GM18526 (cell line): Measurements from ENCODE around the gene NDUFAF8.

Experiments used
- POLR2A ChIP-seq: IDR thresholded peaks from 3 replicates; pipeline ENCODE4 v1.6.1; 2011; ENCODE audit not compliant: insufficient read length; ENCODE audit errors: extremely low read depth

NDUFAF8 gene

DNA sequence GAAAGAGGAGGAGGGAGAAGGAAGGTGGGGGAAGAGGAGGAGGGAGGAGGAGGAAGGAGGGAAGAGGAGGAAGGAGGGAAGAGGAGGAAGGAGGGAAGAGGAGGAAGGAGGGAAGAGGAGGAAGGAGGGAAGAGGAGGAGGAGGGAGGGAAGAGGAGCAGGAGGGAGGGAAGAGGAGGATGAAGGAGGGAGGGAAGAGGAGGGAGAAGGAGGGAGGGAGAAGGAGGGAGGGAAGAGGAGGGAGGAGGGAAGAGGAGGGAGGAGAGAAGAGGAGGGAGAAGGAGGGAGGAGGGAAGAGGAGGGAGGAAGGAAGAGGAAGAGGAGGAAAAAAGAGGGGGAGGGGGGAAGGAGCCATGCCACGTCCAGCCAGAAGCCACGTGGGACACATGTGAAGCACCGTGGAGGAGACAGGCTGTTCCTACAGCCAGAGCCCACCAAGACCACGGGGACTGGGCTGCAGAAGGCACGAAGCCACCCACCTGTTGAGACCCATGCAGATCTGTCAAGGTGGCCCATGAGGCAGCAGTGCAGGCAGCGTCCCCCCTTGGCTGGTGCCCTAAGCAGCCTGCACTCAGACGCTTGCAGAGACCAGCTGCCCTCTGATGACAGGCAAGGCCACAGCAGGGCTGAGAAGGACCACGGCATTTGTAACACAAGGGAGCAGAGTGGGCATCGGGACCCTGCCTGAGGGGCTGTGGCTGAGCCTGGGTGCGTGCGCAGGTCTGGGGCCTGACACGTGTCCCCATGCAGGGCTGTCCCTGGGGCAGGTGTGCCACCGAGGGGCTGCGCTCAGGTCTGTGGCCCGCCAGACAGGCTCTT is 10.3 kb downstream of the NDUFAF8 start:
- TF ChIP-seq POLR2A = no peak

DNA sequence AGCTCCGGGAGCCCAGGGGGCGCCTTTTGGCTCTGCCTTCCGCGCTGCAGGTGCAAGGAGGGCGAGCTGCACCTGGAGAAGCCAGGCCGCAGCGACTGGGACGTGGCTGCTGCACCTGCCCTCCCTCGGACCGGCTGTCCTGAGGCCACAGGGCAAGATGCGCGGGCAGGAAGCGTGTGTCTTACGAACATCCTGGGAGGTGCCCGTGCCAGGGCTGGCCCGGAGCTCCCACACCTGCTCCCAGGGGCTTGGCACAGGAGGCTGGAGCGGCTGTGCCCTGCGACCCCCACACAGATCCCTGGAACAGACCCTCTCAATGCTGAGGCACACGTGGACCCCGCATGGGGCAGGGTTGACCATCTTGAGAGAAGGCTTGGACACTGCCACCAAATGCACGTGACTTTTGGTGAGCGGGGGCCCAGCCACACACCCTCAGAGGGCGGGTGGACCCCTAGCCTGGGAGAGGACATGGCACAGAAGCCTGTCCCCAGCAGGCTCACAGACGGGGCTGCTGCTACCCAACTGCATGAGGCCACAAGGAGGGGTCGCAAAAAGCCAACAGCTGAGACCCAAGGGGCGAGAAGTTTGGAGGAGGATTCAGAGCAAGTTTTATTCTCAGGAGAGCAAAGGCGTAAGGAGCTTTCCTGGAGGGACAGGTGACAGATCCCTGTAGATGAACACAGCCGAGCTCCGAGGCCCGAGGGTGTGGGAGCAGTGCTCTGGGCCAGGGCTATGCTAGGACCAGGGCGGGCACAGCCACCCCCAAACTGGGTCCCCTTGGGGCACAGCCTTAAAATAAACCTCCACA is 11.4 kb downstream of the NDUFAF8 start:
- no peak for TF ChIP-seq POLR2A

DNA sequence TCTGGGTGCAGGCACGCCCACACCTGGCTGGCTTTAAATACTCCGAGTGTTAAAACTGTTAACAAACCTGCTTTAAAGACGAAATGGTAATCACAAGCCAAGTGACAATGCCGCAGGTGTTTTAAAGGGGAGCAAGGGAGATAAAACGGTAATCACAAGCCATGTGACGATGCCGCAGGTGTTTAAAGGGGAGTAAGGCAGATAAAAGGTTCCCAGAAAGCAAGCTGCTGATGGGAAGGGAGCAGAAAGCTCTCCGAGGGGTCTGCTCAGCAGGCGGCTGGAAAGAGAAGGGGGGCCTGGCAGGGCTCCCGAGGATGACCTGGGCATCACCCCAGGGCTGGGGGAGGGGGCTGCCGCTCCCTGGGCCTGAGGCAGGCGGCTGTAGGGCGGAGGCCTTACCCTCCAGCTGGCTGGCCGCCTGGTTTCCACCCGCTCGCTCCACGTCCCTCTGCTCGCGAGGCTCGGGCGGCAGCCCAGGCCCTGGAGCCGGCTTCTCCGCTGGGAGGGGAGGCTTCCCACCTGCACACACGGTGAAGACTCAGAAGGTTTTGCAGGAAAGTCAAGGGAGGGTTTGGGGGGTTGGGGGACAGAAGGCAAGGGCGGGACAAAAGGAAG is 12.1 kb downstream of the NDUFAF8 start:
- TF ChIP-seq POLR2A = no peak

DNA sequence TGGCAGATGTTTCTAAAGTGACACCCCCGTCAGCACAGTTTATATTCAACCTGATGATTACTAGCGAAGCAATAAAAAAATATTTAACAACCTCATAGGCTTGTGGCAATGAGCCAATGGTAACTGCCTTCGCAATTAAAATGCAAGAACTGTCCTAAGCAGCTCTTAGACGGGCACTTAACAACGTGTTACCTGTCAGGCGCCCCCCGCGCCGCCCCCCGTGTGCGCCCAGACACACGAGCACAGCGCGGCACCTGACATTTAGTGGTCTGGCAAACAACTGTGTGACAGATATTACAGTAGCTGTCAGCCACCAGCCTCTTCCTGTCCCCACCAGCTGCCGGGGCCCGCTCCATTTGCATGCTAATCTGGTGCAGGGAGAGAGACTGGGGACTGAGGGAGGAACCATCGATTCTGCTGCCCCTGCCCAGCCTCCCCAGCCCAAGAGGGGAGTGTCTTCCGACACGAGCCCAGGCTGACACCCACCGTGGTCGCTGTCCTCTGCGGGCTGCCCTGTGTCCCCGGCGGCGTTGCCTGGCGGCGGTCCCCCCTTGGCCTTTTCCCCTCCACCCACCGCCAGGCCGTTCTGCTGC is 12.7 kb downstream of the NDUFAF8 start:
- TF ChIP-seq POLR2A = no peak

DNA sequence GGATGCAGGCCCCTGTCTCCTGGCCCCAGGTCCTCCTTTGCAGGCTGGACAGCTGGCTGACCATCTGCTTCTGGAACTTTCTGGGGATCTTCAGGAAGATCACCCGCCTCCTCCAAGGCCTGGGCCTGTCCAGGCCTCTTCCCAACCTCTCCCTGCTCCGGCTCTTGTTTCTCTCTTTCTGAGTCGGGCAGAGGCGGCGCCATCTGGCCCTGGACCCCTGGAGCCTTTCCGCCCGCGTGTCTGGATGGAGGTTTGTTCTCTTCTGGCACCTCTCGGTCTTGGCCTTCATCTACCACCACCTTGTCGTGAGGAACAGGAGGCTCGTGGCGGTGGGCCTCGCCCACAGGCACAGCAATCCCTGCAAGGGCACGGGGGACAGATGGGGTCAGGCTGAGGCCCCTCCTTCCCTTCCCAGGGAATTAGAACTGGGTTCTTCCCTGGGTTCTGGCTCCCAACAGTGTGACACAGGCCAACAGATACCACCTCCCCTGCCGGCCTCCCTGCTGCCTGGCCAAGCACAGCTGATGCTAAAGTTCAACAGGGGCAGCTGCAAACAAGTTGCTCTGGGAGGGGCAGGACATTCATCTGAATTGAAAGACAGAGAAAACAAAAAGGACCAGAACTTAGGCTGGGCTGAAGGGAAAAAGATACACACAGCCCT is 13.3 kb downstream of the NDUFAF8 start:
- TF ChIP-seq POLR2A = no peak

DNA sequence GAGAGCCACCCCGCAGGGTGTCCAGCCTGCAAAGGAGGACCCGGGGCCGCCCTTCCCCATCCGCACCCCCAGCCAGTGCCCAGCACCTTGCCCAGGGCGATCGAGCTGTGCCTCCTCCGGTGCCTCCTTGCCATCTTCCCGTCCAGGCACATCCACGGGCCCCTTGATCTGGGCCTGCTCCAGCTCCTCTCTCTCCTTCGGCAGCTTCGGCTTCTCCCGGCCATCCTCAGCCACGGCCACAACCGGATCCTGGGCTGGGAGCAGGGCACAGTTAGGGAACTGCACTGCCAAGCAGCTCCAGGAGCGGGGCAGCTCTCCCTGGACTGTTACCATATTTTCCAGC is 13.8 kb downstream of the NDUFAF8 start:
- no peak for TF ChIP-seq POLR2A

DNA sequence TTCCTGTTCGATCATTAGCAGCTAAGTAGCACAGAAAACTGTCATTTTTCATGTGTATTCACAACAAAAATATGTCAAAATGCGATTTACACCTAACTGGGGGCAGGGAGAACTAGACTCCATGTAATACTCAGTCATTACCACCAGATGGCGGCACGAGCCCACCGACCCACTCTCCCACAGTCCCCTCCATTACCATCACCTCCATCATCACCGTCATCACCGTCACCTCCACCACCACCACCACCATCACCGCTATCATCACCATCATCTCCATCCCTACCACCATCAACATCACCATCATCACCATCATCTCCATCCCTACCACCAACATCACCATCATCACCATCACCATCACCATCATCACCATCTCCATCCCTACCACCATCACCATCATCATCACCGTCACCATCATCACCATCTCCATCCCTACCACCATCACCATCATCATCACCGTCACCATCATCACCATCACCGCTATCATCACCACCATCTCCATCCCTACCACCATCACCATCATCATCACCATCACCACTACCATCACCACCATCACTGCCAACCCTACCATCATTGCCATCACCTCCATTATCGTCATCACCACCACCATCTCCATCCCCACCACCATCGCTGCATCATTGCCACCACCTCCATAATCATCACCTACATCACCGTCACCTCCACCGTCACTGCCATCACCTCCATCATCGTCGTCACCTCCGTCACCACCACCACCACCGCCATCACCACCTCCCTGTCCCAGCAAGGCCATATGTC is 14.4 kb downstream of the NDUFAF8 start:
- TF ChIP-seq POLR2A = no peak

DNA sequence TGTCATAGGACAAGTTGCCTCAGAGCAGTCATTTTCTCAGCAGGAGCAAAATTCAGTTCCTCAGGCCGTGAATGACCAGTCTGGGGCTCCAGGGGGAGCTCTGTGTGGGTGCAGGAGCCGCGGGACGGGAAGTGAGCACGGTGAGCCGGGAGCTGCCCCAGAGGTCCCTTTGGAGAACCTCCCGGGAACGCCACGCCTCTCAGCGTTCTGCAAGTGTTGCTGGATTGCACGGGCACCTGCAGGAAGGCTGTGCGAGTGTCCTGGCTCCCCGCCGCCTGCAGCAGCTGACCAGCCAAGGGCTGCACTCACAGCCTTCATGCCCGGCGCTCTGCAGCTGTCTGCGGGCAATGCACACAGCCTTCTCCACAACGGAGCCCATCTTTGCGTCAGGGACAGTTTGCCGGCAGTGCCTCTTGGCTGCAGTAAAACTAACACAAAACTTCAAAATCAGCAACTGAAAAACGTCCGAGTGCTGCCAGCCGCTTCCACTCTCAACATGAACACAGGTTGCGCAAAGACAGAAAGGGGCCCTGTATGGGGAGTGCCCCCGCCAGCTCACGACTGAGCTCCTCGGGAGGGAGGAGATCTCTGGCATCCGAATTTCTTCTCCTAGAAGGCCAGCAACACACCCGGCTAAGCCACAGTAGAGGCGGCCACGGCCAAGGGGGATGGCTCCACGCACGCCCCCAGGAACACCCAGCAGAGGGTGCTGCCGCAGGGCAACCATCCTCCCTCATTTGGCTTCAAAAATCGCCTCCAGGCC is 16.0 kb downstream of the NDUFAF8 start:
- no peak for TF ChIP-seq POLR2A

DNA sequence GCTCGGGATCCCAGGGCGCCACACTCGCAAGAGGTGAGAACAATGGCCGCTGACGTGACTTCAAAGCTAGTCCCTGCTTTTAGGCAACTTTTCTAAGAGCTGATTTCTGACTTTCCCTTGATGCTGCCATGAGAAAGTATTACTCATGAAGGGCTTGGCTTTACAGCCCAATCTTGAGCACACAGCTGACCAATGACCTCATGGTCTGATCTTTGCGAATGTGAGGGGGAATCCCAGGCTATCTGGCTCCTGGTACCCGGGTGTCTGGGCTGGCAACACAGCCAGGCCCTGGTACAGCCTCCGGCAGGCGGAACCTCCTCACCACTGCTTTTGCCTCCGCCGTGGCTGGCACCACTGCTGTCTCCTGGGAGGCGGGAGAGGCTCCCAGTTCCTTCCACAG is 17.5 kb downstream of the NDUFAF8 start:
- no peak for TF ChIP-seq POLR2A

DNA sequence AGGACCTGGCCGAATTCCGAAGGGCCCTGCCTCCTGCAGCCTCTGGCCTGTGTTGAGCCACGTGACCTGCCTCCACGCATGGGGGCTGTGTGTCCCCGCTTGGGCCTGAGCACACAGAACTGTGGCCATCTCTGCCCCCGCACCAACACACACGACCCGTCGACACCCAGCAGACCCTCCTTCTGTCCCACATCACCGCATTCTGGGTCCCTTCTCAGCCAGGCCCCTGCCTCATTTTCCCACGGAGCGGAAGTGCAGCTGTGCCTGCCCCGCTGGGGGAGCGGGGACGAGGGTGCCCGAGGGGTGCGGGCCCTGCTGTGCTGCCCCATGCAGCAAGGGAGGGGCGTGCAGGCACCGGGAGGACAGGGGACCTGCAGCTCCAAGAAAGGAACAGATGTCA is 18.4 kb downstream of the NDUFAF8 start:
- no peak for TF ChIP-seq POLR2A

DNA sequence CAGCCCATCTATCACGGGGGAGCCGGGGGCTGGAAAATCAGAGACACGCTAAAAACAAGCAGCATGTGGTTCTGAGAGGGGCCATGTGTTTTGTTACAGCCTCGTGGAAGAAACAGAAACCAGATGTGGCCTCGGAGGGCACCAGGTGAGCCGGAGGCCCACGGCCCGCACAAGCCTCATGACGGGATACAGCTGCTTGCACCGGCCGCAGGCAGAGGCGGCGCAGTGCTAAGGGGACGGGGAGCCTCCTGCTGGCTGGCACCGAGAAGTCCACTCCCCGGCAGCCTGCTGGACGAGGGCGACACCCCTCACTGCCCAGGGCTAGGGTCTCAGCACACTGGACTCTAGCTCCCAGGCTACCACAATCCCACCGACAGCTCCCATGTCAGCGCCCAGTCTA is 19.2 kb downstream of the NDUFAF8 start:
- TF ChIP-seq POLR2A = no peak

DNA sequence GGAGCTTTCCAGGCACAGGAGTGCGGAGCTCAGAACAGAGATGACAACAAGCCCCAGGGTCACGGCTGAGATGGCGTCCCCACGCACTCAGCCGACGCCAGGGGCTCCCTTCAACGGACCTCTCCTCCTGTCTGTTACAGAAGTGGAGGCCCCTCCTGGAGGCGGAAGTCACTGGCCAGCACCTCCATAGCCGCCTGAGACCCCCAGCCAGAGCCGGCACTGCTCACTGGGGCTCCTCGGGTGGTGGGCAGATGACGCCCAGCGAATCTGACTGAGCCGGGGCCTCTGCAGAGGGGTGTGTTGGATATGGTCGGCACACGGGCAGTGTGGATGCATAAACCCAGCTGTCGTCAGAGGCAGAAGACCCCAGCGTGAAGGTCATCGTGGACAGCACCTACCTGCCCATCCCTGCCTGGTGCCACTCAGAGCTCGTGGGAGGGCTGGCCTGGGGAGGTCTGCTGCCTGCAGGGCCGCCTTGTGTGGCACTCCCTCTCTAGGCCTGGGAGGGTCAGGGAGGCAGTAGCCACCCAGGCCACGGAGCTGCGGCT is 20.0 kb downstream of the NDUFAF8 start:
- TF ChIP-seq POLR2A = no peak

DNA sequence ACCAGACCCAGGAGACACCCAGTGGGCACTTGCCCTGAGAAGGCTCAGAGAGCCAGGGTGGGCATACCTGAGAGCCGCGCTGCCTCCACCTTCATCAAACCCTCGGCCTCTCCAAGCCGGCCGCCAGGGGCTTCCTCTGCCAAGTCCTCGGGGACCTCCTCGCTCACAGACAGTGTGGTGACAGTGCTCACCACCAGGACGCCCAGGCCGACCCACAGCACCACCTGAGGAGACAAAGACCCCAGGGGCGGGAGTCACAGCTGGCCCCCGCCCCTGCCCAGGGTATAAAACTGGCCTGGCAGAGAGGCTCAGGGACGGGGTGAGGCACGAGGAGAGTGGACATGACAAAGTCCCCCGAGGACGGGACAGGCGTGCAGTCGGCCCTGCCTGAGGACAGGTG is 21.1 kb downstream of the NDUFAF8 start:
- no peak for TF ChIP-seq POLR2A
